NCI-H82 treated with DMSO at 0.1 percent for 48 hours (cell line): ENCODE data around the gene KLRD1.
"Not testable (repeated sequence)": the region's sequence is repeated elsewhere in the genome, so short reads cannot be mapped to it uniquely, and the experiment has no call there.

Experiments
- DNase-seq: peaks from one replicate; lab custom pipeline; 2025; ENCODE audit not compliant: unreplicated experiment; lab: John Stamatoyannopoulos, UW

The KLRD1 gene

GRCh38 chr12:10368206-10369171, 60.8 kb downstream of the KLRD1 start:
- DNase-seq = no peak

- no peak for DNase-seq
Observed at GRCh38 chr12:10369557-10370415, 62.1 kb downstream of the KLRD1 start.

- not testable (repeated sequence) for DNase-seq
Observed at GRCh38 chr12:10371893-10372535, 64.3 kb downstream of the KLRD1 start.

- no peak for DNase-seq
Observed at GRCh38 chr12:10372559-10372958, 64.9 kb downstream of the KLRD1 start.

- DNase-seq = no peak
Observed at GRCh38 chr12:10374624-10375018, 67.0 kb downstream of the KLRD1 start.

- DNase-seq = not testable (repeated sequence)
Observed at GRCh38 chr12:10378737-10379136, 71.1 kb downstream of the KLRD1 start.
